ENCODE data around the gene RALGAPA1. TPM values are rescaled to one million over a fixed set of nuclear protein-coding genes. Genes with fewer than 3 reads are reported as not detected.

The RALGAPA1 gene
- total and polyA plus RNA-seq, 9 of the 15 experiments (the other 6 are each of a cell fraction or from before 2014, with no cell fraction given), result 2.5 to 16.3 (median 6.2) TPM

GRCh38 chr14:35669782-35670181 is 139.3 kb downstream of the RALGAPA1 start:
- H3K4me3 ChIP-seq, result no peak overlapping the region
- intact Hi-C loops (cut with micrococcal nuclease) (no loop called here), in situ Hi-C loops (cut with MboI) (no loop called here)
- H3K9ac ChIP-seq (ENCODE audit: insufficient read depth in 1 of 2, low read depth in 2 of 2, low read length in 2 of 2), result no peak overlapping the region
- H3K27me3 ChIP-seq (ENCODE audit: control insufficient read depth in 2 of 2, insufficient read depth in 2 of 2, low read length in 2 of 2), result no peaks in the 10 kb centered on the region
- WGBS (ENCODE audit: insufficient coverage, low coverage, missing lambda C conversion rate), result 64% methylated on average over 3 of the region's 3 CpGs
- H3K27ac ChIP-seq (ENCODE audit: extremely low read depth, low read depth, low read length), result no peak overlapping the region
- H3K4me2 ChIP-seq (ENCODE audit: insufficient read depth, low read length), result no peak overlapping the region
- no peaks in the 10 kb centered on the region for H4K20me1 ChIP-seq (replicated peaks; ENCODE audit: control insufficient read depth, insufficient read depth, low read length)
- no peak for ATAC-seq
- BruUV-seq (replicated peaks), result no TSS peak
- no peaks in the 10 kb centered on the region for H3K9me3 ChIP-seq (replicated peaks; ENCODE audit: control insufficient read depth, insufficient read depth, low read depth, low read length)
- H2AFZ ChIP-seq (ENCODE audit: low read depth, low read length), result no peak overlapping the region
- TF ChIP-seq FOXP4 (CRISPR knock-in tag; IDR thresholded peaks at IDR 0.05; ENCODE audit: borderline replicate concordance) (no peak), FOXA1 (IDR thresholded peaks at IDR 0.05; ENCODE audit: borderline replicate concordance) (no peak), CXXC5 (CRISPR knock-in tag; IDR thresholded peaks at IDR 0.05) (no peak)
- no peak for DNase-seq (ENCODE audit: extremely low read depth in 1 of 4, low spot score in 3 of 4)
- H3K9me1 ChIP-seq (ENCODE audit: control insufficient read depth, insufficient read depth, low read length), result no peaks in the 10 kb centered on the region
- no peak for FAIRE-seq
- H3K79me2 ChIP-seq (ENCODE audit: control insufficient read depth, insufficient read depth, low read length), result no peaks in the 10 kb centered on the region
- H3K4me1 ChIP-seq (replicated peaks in 1 of 2; ENCODE audit: control insufficient read depth in 2 of 2, insufficient read depth in 2 of 2, low read length in 2 of 2), result no peaks in the 10 kb centered on the region
- CTCF ChIA-PET (ENCODE audit: low intra/inter-chr PET ratio), result no interaction called here
- H3K36me3 ChIP-seq (ENCODE audit: control insufficient read depth, insufficient read depth, low read length), result no peaks in the 10 kb centered on the region
- POLR2A ChIA-PET, result interaction anchor here (0.6 kb wide), 2 partner anchors 15 to 24 kb away, joined by 3 to 4 read pairs; no protein-coding TSS in a partner anchor

GRCh38 chr14:35666429-35667043 is 142.6 kb downstream of the RALGAPA1 start:
- H2AFZ ChIP-seq (ENCODE audit: low read depth, low read length), result no peak overlapping the region
- intact Hi-C loops (cut with micrococcal nuclease) (no loop called here), in situ Hi-C loops (cut with MboI) (no loop called here)
- no peaks in the 10 kb centered on the region for H3K27me3 ChIP-seq (ENCODE audit: control insufficient read depth in 2 of 2, insufficient read depth in 2 of 2, low read length in 2 of 2)
- no peak overlapping the region for H3K4me3 ChIP-seq
- no peak overlapping the region for H3K4me2 ChIP-seq (ENCODE audit: insufficient read depth, low read length)
- ChIA-PET CTCF (ENCODE audit: low intra/inter-chr PET ratio) (no interaction called here), POLR2A (interaction anchor here (0.5 kb wide), 1 partner anchor 1137 kb away, joined by 5 read pairs; no protein-coding TSS in a partner anchor)
- H3K27ac ChIP-seq (ENCODE audit: extremely low read depth, low read depth, low read length), result no peak overlapping the region
- no peaks in the 10 kb centered on the region for H4K20me1 ChIP-seq (replicated peaks; ENCODE audit: control insufficient read depth, insufficient read depth, low read length)
- no peaks in the 10 kb centered on the region for H3K4me1 ChIP-seq (replicated peaks in 1 of 2; ENCODE audit: control insufficient read depth in 2 of 2, insufficient read depth in 2 of 2, low read length in 2 of 2)
- DNase-seq (ENCODE audit: extremely low read depth in 1 of 4, low spot score in 3 of 4) (no peak), FAIRE-seq (no peak), ATAC-seq (no peak)
- BruUV-seq (replicated peaks), result no TSS peak
- H3K9me3 ChIP-seq (replicated peaks; ENCODE audit: control insufficient read depth, insufficient read depth, low read depth, low read length), result no peaks in the 10 kb centered on the region
- no peaks in the 10 kb centered on the region for H3K9me1 ChIP-seq (ENCODE audit: control insufficient read depth, insufficient read depth, low read length)
- no peak overlapping the region for H3K9ac ChIP-seq (ENCODE audit: insufficient read depth in 1 of 2, low read depth in 2 of 2, low read length in 2 of 2)
- H3K36me3 ChIP-seq (ENCODE audit: control insufficient read depth, insufficient read depth, low read length), result no peaks in the 10 kb centered on the region
- H3K79me2 ChIP-seq (ENCODE audit: control insufficient read depth, insufficient read depth, low read length), result no peaks in the 10 kb centered on the region
- no peak for TF ChIP-seq VEZF1 (CRISPR knock-in tag; IDR thresholded peaks at IDR 0.05)
- TF ChIP-seq TCF7 (IDR thresholded peaks at IDR 0.05; ENCODE audit: borderline replicate concordance), result no peak
- TF ChIP-seq DACH1 (IDR thresholded peaks at IDR 0.05; ENCODE audit: partially characterized antibody), result no peak
- TF ChIP-seq BCLAF1 (IDR thresholded peaks at IDR 0.05; ENCODE audit: borderline replicate concordance in 1 of 2, control insufficient read depth in 1 of 2, low read depth in 2 of 2, low read length in 1 of 2), result no peak
- TF ChIP-seq ZBTB8A (IDR thresholded peaks at IDR 0.05; ENCODE audit: partially characterized antibody), result no peak
- no peak for TF ChIP-seq HDAC2 (IDR thresholded peaks at IDR 0.05)

Data from K562 (cell line).